Activated CD4-positive, alpha-beta T cell treated with anti-CD3 and anti-CD28 coated beads, Interleukin-2, amount 50 U/mL, for 48 hours (primary cell): ENCODE data around the gene LRRC14B.
"Not testable (repeated sequence)": the region's sequence is repeated elsewhere in the genome, so short reads cannot be mapped to it uniquely, and the experiment has no call there.

Experiments used
- DNase-seq, 2 experiments: peaks; one replicate each; pipeline ENCODE4 v3.0.0-alpha.2; 2020

LRRC14B gene

GRCh38 chr5:243683-244367, 52.5 kb downstream of the LRRC14B start:
- not testable (repeated sequence) for DNase-seq

- DNase-seq, result not testable (repeated sequence)
These were observed 54.4 kb downstream of the LRRC14B start for GRCh38 chr5:245717-246116.
